Fibroblast of peridontal ligament (primary cell): ENCODE results near the gene SF3A2.
"Not testable (repeated sequence)": the region's sequence is repeated elsewhere in the genome, so short reads cannot be mapped to it uniquely, and the experiment has no call there.

Experiments
- DNase-seq: peaks from one replicate; pipeline ENCODE4 v3.0.0-alpha.2; 2010; ENCODE audit errors: extremely low read depth

Gene SF3A2

DNA sequence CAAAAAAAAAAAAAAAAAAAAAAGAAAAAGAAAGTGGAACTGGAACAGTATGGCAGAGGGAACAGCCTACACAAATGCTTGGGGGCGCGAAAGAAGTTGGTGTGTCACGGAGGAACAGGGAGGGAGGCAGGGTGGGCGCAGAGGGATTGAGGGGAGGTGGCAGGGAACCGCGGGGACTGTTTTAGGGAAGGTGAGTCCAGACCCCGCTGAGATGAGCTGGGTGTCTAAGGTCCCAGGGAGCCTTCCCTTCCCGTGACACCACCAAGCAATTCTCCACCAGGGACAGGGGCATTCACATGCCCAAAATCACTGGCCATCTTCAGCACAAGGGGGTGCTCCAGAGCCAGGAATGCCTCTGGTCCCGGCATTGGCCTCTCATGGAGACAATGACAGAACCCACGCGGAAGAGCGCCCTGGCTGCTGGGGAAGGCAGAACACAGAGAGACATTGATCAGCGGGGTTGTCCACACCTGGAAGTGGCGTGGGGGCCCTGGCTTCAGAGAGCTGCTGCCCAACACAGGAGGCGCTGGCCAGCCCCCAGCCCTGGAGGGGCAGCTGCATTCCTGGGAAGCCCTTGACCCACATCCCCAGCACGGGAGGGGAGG, 38.4 kb downstream of the SF3A2 start:
- peak; percentile 50 for DNase-seq

- DNase-seq = no peak
Measured at GRCh38 chr19:2275588-2276428, 39.2 kb downstream of the SF3A2 start.

DNA sequence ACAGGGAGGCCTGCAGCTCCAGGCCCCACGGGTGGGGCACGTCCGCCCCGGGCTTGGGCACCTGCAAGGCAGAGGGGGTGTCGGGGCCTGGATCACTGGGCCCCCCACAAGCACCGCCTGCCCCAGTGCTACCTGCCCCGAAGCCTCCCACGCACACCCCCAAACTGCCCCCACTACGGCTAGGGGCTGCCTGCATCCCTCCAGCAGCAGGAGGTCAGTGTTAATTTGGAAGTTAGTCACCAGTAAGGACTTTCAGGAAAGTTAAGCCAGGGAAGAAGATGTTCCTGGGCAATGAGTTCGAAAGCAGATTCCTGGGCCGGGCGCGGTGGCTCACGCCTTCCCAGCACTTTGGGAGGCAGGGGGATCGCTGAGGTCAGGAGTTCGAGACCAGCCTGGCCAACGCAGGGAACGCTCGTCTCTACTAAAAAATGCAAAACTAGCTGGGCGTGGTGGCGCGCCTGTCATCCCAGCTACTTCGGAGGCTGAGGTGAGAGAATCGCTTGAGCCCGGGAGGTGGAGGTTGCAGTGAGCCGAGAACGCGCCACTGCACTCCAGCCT, 39.9 kb downstream of the SF3A2 start:
- no peak for DNase-seq

DNA sequence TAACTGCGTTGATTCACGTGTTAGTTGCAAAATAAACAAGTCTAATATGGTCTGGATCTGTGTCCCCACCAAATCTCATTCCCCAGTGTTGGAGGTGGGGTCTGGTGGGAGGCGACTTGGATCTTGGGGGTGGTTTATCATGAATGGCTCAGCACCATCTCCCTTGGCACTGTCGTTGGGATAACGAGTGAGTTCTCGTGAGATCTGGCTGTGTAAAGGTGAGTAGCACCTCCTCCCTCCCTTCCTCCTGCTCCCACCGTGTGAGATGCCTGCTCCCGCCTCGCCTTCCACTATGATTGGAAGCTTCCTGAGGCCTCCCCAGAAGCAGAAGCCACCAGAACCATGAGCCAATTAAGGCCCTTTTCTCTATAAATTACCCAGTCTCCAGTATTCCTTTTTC, 40.5 kb downstream of the SF3A2 start:
- DNase-seq = no peak

- DNase-seq = no peak
Measured at GRCh38 chr19:2278459-2279158, 42.0 kb downstream of the SF3A2 start.

- DNase-seq = no peak
Measured at GRCh38 chr19:2280633-2281264, 44.1 kb downstream of the SF3A2 start.

DNA sequence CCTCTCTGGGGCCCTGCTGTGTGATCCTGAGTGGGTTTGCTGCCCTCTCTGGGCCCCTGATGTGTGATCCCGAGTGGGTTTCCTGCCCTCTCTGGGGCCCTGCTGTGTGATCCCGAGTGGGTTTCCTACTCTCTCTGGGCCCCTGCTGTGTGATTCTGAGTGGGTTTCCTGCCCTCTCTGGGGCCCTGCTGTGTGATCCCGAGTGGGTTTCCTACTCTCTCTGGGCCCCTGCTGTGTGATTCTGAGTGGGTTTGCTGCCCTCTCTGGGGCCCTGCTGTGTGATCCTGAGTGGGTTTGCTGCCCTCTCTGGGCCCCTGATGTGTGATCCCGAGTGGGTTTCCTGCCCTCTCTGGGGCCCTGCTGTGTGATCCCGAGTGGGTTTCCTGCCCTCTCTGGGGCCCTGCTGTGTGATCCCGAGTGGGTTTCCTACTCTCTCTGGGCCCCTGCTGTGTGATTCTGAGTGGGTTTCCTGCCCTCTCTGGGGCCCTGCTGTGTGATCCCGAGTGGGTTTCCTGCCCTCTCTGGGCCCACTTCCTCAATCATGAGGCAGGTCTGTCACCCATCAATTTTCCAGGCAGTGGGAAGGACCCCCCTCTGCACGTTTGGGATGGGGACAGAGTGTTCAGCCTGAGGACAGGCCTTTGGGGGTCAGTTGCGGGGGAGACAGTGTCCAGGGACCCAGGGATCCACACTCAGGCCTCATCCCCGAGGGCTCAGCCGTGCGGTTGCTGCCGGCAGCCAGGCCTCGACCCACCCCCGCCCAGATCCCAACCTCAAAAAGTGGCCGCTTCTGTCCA, 44.8 kb downstream of the SF3A2 start:
- DNase-seq = not testable (repeated sequence)

GRCh38 chr19:2282062-2282861, 45.6 kb downstream of the SF3A2 start, which contains the start of gene PEAK3:
Gene PEAK3 (minus strand): TSS chr19:2282175. CDS start chr19:2280931, 1,244 bp downstream.
- no peak for DNase-seq

GRCh38 chr19:2282862-2283237, 46.2 kb downstream of the SF3A2 start:
- no peak for DNase-seq

DNA sequence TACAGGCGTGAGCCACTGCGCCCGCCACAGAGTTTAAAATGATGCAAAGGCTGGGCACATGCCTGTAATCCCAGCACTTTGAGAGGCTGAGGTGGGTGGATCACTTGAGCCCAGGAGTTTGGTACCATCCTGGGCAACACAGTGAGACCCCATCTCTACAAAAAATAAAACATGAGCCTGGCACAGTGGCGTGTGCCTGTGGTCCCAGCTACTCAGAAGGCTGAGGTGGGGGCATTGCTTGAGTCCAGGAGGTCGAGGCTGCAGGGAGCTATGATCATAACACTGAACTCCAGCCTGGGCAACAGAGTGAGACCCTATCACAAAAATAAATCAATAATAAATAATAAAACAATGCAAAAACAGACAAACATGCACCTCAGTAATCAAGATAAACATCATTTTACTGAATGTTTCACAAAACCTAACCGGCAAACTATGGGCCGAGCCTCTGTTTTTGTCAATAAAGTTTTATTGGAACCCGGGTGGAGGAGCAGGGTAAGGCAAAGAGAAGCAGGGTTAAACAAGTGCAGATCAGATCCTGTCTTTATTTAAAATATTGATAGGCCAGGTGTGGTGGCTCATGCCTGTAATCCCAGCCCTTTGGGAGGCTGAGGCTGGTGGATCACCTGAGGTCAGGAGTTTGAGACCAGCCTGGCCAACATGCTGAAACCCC, 47.3 kb downstream of the SF3A2 start:
- DNase-seq = no peak

DNA sequence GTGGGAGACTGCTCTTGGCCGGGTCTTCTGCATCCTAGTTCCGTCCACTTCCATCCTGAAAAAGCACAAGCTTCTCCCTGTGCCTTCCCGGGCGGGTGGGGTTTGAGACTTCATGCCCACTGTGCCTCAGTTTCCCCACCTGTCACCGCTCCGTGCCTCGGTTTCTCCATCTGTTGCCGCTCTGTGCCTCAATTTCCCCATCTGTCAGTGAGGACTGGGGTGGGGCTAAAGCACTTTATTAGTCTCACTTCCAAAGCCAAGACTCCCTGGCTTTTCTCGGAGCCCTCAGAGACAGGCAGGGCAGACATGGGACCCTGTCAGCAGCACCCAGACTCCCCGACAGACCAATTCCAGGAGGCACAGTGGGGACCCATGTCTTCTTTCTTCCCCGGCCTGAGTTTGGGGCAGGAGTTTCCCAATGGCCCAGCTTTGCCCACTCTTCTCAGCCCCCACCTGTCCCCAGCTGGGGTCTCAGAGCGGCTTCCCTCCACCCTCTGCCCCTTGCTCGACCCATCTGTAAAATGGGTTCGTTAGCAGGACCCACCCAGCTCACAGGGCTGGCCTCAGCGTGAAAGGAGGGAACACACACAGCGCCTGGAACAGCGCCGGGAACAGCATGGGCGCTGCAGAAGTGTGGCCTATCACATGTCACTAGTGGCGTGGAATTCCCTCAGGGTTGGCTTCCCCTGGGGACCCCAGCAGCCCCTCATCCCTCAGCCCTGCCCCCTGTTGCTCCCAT, 49.9 kb downstream of the SF3A2 start:
- no peak for DNase-seq

DNA sequence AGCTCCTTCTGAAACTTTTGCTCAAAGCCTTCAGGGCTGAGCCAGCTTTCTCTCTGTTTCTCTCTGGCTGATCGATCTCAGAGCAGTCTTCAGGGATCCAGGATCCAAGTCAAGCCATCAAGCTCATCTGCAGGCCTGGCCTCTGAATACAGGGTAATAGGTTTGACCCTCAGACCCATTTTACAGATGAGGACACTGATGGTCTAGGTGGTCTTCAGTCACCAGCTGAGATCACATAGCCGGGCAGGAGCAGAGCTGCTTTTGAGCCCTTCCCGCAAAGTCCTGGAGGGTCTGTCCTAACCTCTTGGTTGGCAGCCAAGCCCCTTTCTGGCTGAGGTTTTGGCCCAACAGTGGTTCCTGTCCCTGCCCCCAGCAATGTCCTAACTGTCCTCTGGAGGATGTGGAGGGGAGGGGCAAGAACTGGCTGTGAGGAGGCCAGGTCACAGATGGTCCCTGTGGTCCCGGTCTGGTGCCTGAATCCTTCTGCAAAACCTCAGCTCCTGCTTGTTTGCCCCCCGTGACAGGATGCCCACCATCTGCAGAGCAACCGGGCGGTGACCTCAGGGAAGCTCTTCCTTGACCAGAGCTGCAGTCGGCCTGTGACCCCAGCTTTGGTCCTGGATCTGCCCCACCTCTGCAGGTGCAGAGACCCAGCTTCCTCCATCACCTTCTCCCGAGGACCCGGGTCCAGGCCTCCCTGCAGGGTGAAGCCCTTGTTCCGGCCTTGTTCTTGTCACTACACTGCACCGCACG, 51.1 kb downstream of the SF3A2 start:
- DNase-seq = no peak

- no peak for DNase-seq
Measured at GRCh38 chr19:2288338-2288817, 51.8 kb downstream of the SF3A2 start.

- DNase-seq = no peak
Measured at GRCh38 chr19:2288818-2289713, 52.4 kb downstream of the SF3A2 start.

DNA sequence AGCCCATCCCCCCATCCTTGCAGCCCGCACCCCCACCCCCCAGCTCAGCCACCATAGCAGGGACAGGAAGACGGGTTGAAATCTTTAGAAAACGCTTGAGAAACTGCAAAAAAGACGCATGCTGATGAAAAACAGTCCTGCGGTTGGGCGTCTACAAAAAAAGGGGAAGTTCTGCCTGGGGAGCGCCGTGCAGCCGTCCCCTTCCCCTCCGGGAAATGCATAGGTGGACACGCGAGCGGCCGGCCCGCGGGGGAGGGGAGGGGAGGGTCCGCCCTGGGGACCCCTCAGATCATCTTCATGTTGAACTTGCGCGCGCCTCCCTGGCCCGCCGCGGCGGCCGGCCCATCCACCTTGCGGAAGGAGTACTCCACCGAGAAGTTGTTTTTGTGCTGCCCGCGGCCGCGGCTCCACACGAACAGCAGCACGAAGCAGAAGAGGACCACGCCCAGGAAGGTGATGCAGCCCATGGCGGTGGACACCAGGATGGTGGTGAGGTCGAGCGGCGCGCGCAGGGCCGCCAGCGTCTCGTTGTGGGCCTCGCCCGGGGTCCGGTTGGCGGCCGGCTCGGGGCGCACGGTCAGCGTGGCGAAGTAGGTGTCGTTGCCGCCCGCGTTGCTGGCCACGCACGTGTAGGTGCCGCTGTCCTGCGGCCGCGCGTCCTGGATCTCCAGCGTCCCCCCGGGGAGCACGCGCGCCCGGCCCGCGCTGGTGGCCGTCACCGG, 53.3 kb downstream of the SF3A2 start:
- DNase-seq = no peak

- no peak for DNase-seq
Measured at GRCh38 chr19:2290441-2291184, 54.0 kb downstream of the SF3A2 start.
